ENCODE measurements around the gene ESPNL. TPM values are rescaled to one million over a fixed set of nuclear protein-coding genes. Genes with fewer than 3 reads are reported as not detected.

Gene ESPNL
- total RNA-seq, 2 experiments from 2014 or later: 0.11 to 0.27 TPM

- Mint-ChIP-seq H3K9me3 (no peaks in the 10 kb centered on the region), H3K4me1 (ENCODE audit: low read depth) (no peaks in the 10 kb centered on the region), H3K27me3 (no peaks in the 10 kb centered on the region), H3K4me3 (no peak overlapping the region), H3K36me3 (ENCODE audit: low read depth) (no peaks in the 10 kb centered on the region), H3K27ac (no peak overlapping the region)
- ATAC-seq: no peak
- CTCF ChIA-PET: no interaction called here
- no peak for DNase-seq
- no peak for TF ChIP-seq CTCF (IDR thresholded peaks at IDR 0.05)
- POLR2A ChIA-PET: no interaction called here
- intact Hi-C loops (cut with micrococcal nuclease): no loop called here
These were observed 29.2 kb downstream of the ESPNL start for GRCh38 chr2:238129166-238130010.

- TF ChIP-seq CTCF (IDR thresholded peaks at IDR 0.05): no peak
- CTCF ChIA-PET: no interaction called here
- POLR2A ChIA-PET: no interaction called here
- no peaks in the 10 kb centered on the region for H3K36me3 Mint-ChIP-seq (ENCODE audit: low read depth)
- DNase-seq (no peak), ATAC-seq (no peak)
- H3K27me3 Mint-ChIP-seq: no peaks in the 10 kb centered on the region
- no peaks in the 10 kb centered on the region for H3K4me1 Mint-ChIP-seq (ENCODE audit: low read depth)
- H3K4me3 Mint-ChIP-seq: no peak overlapping the region
- no peaks in the 10 kb centered on the region for H3K9me3 Mint-ChIP-seq
- no peak overlapping the region for H3K27ac Mint-ChIP-seq
- intact Hi-C loops (cut with micrococcal nuclease): no loop called here
These were observed 30.1 kb downstream of the ESPNL start for GRCh38 chr2:238130111-238130695.

GRCh38 chr2:238130696-238131628, 30.8 kb downstream of the ESPNL start:
- no peak overlapping the region for H3K27ac Mint-ChIP-seq
- CTCF ChIA-PET: no interaction called here
- H3K36me3 Mint-ChIP-seq (ENCODE audit: low read depth): no peaks in the 10 kb centered on the region
- H3K4me1 Mint-ChIP-seq (ENCODE audit: low read depth): no peaks in the 10 kb centered on the region
- ATAC-seq (no peak), DNase-seq (no peak)
- POLR2A ChIA-PET: no interaction called here
- intact Hi-C loops (cut with micrococcal nuclease): no loop called here
- no peak for TF ChIP-seq CTCF (IDR thresholded peaks at IDR 0.05)
- H3K27me3 Mint-ChIP-seq: no peaks in the 10 kb centered on the region
- H3K4me3 Mint-ChIP-seq: no peak overlapping the region
- H3K9me3 Mint-ChIP-seq: no peaks in the 10 kb centered on the region

GRCh38 chr2:238131761-238132462, 31.8 kb downstream of the ESPNL start:
- Mint-ChIP-seq H3K9me3 (no peaks in the 10 kb centered on the region), H3K36me3 (ENCODE audit: low read depth) (no peaks in the 10 kb centered on the region), H3K27me3 (no peaks in the 10 kb centered on the region), H3K4me1 (ENCODE audit: low read depth) (no peaks in the 10 kb centered on the region), H3K4me3 (no peak overlapping the region), H3K27ac (no peak overlapping the region)
- CTCF ChIA-PET: no interaction called here
- DNase-seq: no peak
- no peak for TF ChIP-seq CTCF (IDR thresholded peaks at IDR 0.05)
- intact Hi-C loops (cut with micrococcal nuclease): no loop called here
- ATAC-seq: no peak
- POLR2A ChIA-PET: no interaction called here
